Measurements from ENCODE around the gene IRX6.

DNA sequence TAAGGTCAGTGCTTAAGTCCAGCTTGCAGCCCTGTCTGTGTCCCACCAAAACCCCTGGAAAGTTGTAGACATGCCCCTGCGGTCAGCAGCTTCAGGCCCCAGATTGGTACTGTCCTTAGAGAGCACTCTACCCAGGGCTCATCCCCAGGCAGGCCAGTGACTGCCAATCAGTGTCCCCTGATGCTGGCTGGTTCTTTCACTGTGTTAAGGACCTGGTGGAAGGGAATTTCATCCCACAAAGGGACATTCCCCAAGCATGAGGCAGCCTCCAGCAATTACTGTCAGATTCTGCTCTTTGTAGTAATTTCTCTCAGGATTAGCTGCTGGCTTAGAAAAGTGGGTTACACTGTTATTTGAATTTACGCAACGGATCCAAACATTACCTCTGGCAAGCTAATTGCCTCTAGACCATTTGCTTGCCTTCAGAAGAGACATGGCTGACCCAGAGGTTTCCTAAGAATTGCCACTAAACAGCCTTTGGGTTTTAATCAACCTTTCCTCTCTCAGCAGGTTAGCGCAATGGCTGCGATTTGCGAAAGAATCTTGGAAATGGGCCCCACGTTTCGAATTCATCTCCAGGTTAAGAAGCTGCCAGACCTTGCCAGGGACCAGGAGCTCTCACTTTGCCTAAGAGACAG, 5.9 kb downstream of the IRX6 start:
- TF ChIP-seq, protein P1, sequence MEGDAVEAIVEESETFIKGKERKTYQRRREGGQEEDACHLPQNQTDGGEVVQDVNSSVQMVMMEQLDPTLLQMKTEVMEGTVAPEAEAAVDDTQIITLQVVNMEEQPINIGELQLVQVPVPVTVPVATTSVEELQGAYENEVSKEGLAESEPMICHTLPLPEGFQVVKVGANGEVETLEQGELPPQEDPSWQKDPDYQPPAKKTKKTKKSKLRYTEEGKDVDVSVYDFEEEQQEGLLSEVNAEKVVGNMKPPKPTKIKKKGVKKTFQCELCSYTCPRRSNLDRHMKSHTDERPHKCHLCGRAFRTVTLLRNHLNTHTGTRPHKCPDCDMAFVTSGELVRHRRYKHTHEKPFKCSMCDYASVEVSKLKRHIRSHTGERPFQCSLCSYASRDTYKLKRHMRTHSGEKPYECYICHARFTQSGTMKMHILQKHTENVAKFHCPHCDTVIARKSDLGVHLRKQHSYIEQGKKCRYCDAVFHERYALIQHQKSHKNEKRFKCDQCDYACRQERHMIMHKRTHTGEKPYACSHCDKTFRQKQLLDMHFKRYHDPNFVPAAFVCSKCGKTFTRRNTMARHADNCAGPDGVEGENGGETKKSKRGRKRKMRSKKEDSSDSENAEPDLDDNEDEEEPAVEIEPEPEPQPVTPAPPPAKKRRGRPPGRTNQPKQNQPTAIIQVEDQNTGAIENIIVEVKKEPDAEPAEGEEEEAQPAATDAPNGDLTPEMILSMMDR (conservative IDR thresholded peaks at IDR 0.05; ENCODE audit: low read length) = no peak
- TF ChIP-seq EZH2phosphoT487 (IDR thresholded peaks at IDR 0.05; ENCODE audit: borderline replicate concordance) = no peak
